OCI-LY7 (cell line): ENCODE results near the gene FOXJ3. TPM values are rescaled to one million over a fixed set of nuclear protein-coding genes. Genes with fewer than 3 reads are reported as not detected.

Experiments used
- BruUV-seq: library from RNA; stranded (reverse); fragments of 400-500 nt; replicated peaks from 2 replicates; lab custom pipeline; 2021; lab: Mats Ljungman, UMichigan
- CTCF ChIA-PET: fragments of 300-600 bp; sonication (Branson Sonifier 250); formaldehyde crosslinking; loops from one replicate; lab custom pipeline; 2022; ENCODE audit warnings: antibody characterized with exemption; ENCODE audit not compliant: unreplicated experiment; lab: Charles Lee
- POLR2A ChIA-PET: fragments of 300-600 bp; sonication (Branson Sonifier 250); formaldehyde crosslinking; loops from one replicate; lab custom pipeline; 2022; ENCODE audit warnings: antibody characterized with exemption; lab: Charles Lee
- DNase-seq: peaks from one replicate; pipeline ENCODE4 v3.0.0-alpha.2; 2015; ENCODE audit warnings: low spot score
- H2AFZ ChIP-seq: fragments of 200-600 bp; sonication (generic), shearing (Covaris generic); 2 replicates; pipeline ENCODE4 v1.6.1; 2014; ENCODE audit warnings: mild to moderate bottlenecking, antibody characterized with exemption, low read length, moderate library complexity
- H3K27ac ChIP-seq: fragments of 200-600 bp; sonication (generic); 2 replicates; pipeline ENCODE4 v1.5.1; 2014; ENCODE audit warnings: mixed run types, low read depth, mild to moderate bottlenecking, moderate library complexity, low read length, inconsistent platforms; ENCODE audit not compliant: poor library complexity, severe bottlenecking
- H3K36me3 ChIP-seq: fragments of 200-600 bp; sonication (generic); 2 replicates; pipeline ENCODE4 v1.6.1; 2014; ENCODE audit warnings: mild to moderate bottlenecking, antibody characterized with exemption, low read length, moderate library complexity, mixed read lengths; ENCODE audit not compliant: insufficient read depth
- H3K4me1 ChIP-seq: fragments of 200-600 bp; sonication (generic); 2 replicates; pipeline ENCODE4 v1.5.1; 2014; ENCODE audit warnings: mild to moderate bottlenecking, low read length; ENCODE audit not compliant: insufficient read depth, poor library complexity, severe bottlenecking
- H3K4me2 ChIP-seq: fragments of 200-600 bp; sonication (generic); 2 replicates; pipeline ENCODE4 v1.6.1; 2014; ENCODE audit warnings: mild to moderate bottlenecking, low read length
- H3K4me3 ChIP-seq: fragments of 200-600 bp; sonication (generic); 2 replicates; pipeline ENCODE4 v1.5.1; 2014; ENCODE audit warnings: mild to moderate bottlenecking, low read depth, low read length; ENCODE audit not compliant: poor library complexity, severe bottlenecking
- H3K79me2 ChIP-seq: fragments of 200-600 bp; sonication (generic); 2 replicates; pipeline ENCODE4 v1.6.1; 2016; ENCODE audit warnings: low read depth, mild to moderate bottlenecking, low read length, moderate library complexity, mixed read lengths; ENCODE audit not compliant: insufficient read depth
- H3K9me2 ChIP-seq: fragments of 200-600 bp; sonication (generic); 2 replicates; pipeline ENCODE4 v1.6.1; 2016; ENCODE audit warnings: mild to moderate bottlenecking, low read length, mixed read lengths; ENCODE audit not compliant: insufficient read depth
- H3K9me3 ChIP-seq: fragments of 200-600 bp; sonication (generic); 2 replicates; pipeline ENCODE4 v1.6.1; 2014; ENCODE audit warnings: mild to moderate bottlenecking, mixed run types, low read length, mixed read lengths
- H4K20me1 ChIP-seq: fragments of 200-600 bp; sonication (generic); 2 replicates; pipeline ENCODE4 v1.6.1; 2014; ENCODE audit warnings: mild to moderate bottlenecking, antibody characterized with exemption, low read length, moderate library complexity, mixed read lengths; ENCODE audit not compliant: insufficient read depth
- EZH2phosphoT487 ChIP-seq: fragments of 200-600 bp; sonication (generic); IDR thresholded peaks from 2 replicates; pipeline ENCODE4 v1.6.1; 2018; ENCODE audit warnings: low read depth, borderline replicate concordance, mild to moderate bottlenecking, mixed run types, antibody characterized with exemption, low read length, moderate library complexity, mixed read lengths
- intact Hi-C: fragments of 100-400 bp; cut with micrococcal nuclease; formaldehyde crosslinking; loops from one replicate; pipeline ENCODE4 v1.10.0; 2022; ENCODE audit not compliant: unreplicated experiment
- total RNA-seq, 2 experiments: library from RNA; depleted of rRNA in 1 of 2; stranded (reverse); fragments of >200 nt in 1 of 2; shearing (Covaris generic) in 1 of 2; gene quantifications; 2 replicates each; pipeline ENCODE4 v1.2.3, GENCODE V29; 2014 to 2022
- TF ChIP-seq, protein P1 (sequence below): fragments of 200-600 bp; sonication (generic); conservative IDR thresholded peaks from 2 replicates; pipeline ENCODE4 v1.5.1; 2014; ENCODE audit warnings: mild to moderate bottlenecking, antibody characterized with exemption, low read length, moderate library complexity, mixed read lengths

FOXJ3 gene
- total RNA-seq, 2 experiments from 2014 or later: 34.8 to 43.1 TPM

DNA sequence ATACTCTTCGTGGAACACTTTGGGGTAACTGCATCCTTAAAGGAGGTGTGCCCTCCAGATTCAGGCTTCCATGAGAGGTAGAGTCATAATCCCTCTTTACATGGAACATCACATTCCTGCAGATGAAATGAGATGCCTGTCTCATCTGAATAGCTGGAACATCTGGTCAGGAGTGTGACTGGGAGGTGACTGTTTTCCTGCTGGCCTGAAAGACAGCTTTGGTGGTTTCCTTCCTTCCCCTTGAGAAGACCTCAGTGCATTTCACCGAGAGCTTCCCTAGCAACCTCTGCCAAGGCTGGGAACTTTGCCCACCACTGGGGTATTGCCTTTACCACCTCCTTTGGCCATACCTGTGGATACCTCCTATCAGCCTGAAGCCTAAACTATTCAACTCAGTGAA is 123.8 kb downstream of the FOXJ3 start:
- BruUV-seq: no TSS peak

DNA sequence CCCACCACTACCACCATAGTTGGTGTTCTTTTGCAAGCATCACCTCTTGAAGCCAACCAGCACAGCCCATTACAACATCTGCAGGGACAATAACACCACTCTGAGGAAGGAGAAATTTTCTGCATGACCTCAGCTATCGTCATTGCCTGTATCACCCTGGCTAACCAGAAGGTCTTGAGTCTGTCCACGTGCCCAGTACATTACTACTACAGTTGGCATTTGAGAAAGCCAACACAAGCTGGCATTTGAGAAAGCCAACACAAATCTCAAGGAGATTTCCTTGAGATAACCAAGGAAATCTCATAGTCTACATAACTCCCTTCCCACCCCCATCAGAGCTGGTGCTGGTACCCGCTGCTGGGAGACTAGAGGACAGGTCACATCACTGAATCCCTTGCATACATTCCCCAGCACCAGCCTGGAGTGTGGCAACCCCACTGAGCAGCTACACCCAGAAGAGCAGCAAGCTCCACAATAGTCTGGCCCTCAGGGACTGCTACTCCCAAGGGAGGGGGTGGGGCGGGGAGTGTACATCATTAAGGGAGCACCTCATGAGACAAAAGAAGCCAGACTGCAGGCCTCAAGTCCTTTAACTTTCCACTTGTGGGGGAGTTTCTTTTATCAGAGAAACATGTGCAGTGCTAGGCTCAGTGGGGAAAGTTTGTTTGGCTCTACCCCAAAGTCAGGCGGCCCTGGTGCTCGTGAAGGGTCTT is 124.5 kb downstream of the FOXJ3 start:
- ChIA-PET POLR2A (interaction anchor here (1.5 kb wide), 1 partner anchor 9 kb away, joined by 3 read pairs; no protein-coding TSS in a partner anchor), CTCF (no interaction called here)
- Histone ChIP-seq H3K9me2 (no peaks in the 10 kb centered on the region), H3K36me3 (peaks cover 53% of the 10 kb centered on the region), H3K9me3 (peaks cover 12% of the 10 kb centered on the region; the same call in 1 of the 2 replicates), H2AFZ (no peak overlapping the region), H3K79me2 (peaks cover 5% of the 10 kb centered on the region; the same call in 1 of the 2 replicates), H4K20me1 (no peaks in the 10 kb centered on the region), H3K4me2 (no peak overlapping the region), H3K4me3 (no peak overlapping the region), H3K27ac (no peak overlapping the region), H3K4me1 (no peaks in the 10 kb centered on the region)
- TF ChIP-seq EZH2phosphoT487: no peak
- TF ChIP-seq, protein P1, sequence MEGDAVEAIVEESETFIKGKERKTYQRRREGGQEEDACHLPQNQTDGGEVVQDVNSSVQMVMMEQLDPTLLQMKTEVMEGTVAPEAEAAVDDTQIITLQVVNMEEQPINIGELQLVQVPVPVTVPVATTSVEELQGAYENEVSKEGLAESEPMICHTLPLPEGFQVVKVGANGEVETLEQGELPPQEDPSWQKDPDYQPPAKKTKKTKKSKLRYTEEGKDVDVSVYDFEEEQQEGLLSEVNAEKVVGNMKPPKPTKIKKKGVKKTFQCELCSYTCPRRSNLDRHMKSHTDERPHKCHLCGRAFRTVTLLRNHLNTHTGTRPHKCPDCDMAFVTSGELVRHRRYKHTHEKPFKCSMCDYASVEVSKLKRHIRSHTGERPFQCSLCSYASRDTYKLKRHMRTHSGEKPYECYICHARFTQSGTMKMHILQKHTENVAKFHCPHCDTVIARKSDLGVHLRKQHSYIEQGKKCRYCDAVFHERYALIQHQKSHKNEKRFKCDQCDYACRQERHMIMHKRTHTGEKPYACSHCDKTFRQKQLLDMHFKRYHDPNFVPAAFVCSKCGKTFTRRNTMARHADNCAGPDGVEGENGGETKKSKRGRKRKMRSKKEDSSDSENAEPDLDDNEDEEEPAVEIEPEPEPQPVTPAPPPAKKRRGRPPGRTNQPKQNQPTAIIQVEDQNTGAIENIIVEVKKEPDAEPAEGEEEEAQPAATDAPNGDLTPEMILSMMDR: no peak
- BruUV-seq: no TSS peak
- DNase-seq: no peak
- intact Hi-C loops: no loop called here

More for the DNA sequence above, 123.8 kb downstream of the FOXJ3 start:
- ChIA-PET POLR2A (interaction anchor here (0.8 kb wide), 1 partner anchor 14 kb away, joined by 3 read pairs; no protein-coding TSS in a partner anchor), CTCF (no interaction called here)
- no peak for TF ChIP-seq EZH2phosphoT487
- TF ChIP-seq, protein P1: no peak
- Histone ChIP-seq H3K27ac (no peak overlapping the region), H3K4me3 (no peak overlapping the region), H3K9me2 (no peaks in the 10 kb centered on the region), H4K20me1 (no peaks in the 10 kb centered on the region), H2AFZ (no peak overlapping the region), H3K4me1 (no peaks in the 10 kb centered on the region), H3K36me3 (peaks cover 48% of the 10 kb centered on the region), H3K9me3 (peaks cover 12% of the 10 kb centered on the region; the same call in 1 of the 2 replicates), H3K79me2 (peaks cover 5% of the 10 kb centered on the region; the same call in 1 of the 2 replicates), H3K4me2 (no peak overlapping the region)
- intact Hi-C loops: no loop called here
- no peak for DNase-seq
